ENCODE results near the gene TMEM132A. TPM values are rescaled to one million over a fixed set of nuclear protein-coding genes. Genes with fewer than 3 reads are reported as not detected.

TMEM132A gene
- total and polyA plus RNA-seq, 2 of the 13 experiments (the other 11 are each of a cell fraction or from before 2014, with no cell fraction given), result 11.1 to 32.9 TPM

DNA sequence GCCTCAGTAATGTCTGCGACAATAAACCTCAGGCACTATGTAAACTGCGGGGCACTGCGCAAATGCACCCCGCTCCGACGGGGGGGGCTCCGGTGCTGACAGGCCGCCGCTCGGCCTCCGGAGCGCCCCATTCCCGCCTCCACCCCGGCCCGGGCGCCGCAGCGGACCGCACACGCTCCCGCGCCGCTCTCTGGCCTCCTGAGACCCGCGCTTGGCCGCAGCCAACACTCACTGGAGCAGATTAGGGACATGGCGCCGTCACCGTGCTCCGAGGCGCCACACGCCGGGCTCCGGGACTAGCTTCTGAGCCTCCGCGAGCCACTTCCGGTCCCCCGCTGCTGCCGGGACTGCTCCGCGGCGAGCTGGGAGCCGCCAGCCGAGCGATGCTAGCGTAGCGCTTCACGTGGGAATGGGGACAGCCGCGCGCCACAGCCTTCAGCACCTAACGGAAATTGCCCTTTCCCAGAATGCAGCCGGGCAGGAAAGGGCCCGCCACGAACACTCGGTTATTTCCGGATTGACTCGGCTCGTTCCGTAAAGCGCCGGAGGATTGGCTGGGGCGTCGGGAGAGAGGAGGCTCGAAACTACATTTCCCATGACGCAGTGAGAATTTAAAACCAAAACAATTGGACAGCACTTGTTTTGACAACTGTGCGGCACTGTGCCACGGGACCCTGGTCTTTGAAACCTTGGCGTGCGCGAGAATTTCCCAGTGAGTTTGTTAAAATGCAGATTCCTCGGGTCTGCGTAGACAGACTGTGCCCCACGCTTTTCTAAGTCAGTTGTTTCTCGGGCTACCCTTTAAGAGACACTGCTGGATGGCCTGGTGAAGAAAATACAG lies 17.9 kb upstream of the TMEM132A start, which contains the start of gene PRPF19 (continued):
- 0 out of 2 replicates have a peak, but pooled peaks have one; percentile 10 for TF ChIP-seq RARA (CRISPR knock-in tag; IDR thresholded peaks at IDR 0.05)
- TF ChIP-seq ZSCAN29 (CRISPR knock-in tag; conservative IDR thresholded peaks at IDR 0.05), result peak; percentile 100
- peak; percentile 30 for TF ChIP-seq AGO1 (IDR thresholded peaks at IDR 0.05; ENCODE audit: low read depth, low read length, poor library complexity, severe bottlenecking)
- TF ChIP-seq ZNF720 (CRISPR knock-in tag; IDR thresholded peaks at IDR 0.05), result no peak
- TF ChIP-seq ZBTB1 (CRISPR knock-in tag; IDR thresholded peaks at IDR 0.05; ENCODE audit: borderline replicate concordance), result 0 out of 2 replicates have a peak, but pooled peaks have one; percentile 30
- TF ChIP-seq, protein P1, sequence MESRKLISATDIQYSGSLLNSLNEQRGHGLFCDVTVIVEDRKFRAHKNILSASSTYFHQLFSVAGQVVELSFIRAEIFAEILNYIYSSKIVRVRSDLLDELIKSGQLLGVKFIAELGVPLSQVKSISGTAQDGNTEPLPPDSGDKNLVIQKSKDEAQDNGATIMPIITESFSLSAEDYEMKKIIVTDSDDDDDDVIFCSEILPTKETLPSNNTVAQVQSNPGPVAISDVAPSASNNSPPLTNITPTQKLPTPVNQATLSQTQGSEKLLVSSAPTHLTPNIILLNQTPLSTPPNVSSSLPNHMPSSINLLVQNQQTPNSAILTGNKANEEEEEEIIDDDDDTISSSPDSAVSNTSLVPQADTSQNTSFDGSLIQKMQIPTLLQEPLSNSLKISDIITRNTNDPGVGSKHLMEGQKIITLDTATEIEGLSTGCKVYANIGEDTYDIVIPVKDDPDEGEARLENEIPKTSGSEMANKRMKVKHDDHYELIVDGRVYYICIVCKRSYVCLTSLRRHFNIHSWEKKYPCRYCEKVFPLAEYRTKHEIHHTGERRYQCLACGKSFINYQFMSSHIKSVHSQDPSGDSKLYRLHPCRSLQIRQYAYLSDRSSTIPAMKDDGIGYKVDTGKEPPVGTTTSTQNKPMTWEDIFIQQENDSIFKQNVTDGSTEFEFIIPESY (CRISPR knock-in tag; IDR thresholded peaks at IDR 0.05), result 0 out of 2 replicates have a peak, but pooled peaks have one; percentile 39
- peak; percentile 45 for TF ChIP-seq ZEB1 (IDR thresholded peaks at IDR 0.05; ENCODE audit: insufficient replicate concordance, low read depth)
- TF ChIP-seq KDM6A (CRISPR knock-in tag; IDR thresholded peaks at IDR 0.05; ENCODE audit: low read depth), result no peak
- TF ChIP-seq TBP (CRISPR knock-in tag; IDR thresholded peaks at IDR 0.05), result no peak
- peak; percentile 94 for TF ChIP-seq TBX2 (CRISPR knock-in tag; IDR thresholded peaks at IDR 0.05; ENCODE audit: borderline replicate concordance)
- TF ChIP-seq ZKSCAN5 (CRISPR knock-in tag; IDR thresholded peaks at IDR 0.05), result no peak
- no peak for TF ChIP-seq ZNF253 (CRISPR knock-in tag; IDR thresholded peaks at IDR 0.05; ENCODE audit: borderline replicate concordance)
- TF ChIP-seq TMF1 (CRISPR knock-in tag; IDR thresholded peaks at IDR 0.05; ENCODE audit: low read depth), result peak; percentile 72; the same call in 1 of the 2 replicates
- TF ChIP-seq ZSCAN25 (CRISPR knock-in tag; IDR thresholded peaks at IDR 0.05), result peak; percentile 65; the same call in 1 of the 2 replicates
- peak; percentile 72; the same call in 1 of the 2 replicates for TF ChIP-seq SNAPC2 (CRISPR knock-in tag; IDR thresholded peaks at IDR 0.05)
- no peak for TF ChIP-seq REXO4 (CRISPR knock-in tag; IDR thresholded peaks at IDR 0.05; ENCODE audit: borderline replicate concordance)
- TF ChIP-seq ZNF644 (CRISPR knock-in tag; IDR thresholded peaks at IDR 0.05; ENCODE audit: low read depth), result no peak
- TF ChIP-seq, protein P2, sequence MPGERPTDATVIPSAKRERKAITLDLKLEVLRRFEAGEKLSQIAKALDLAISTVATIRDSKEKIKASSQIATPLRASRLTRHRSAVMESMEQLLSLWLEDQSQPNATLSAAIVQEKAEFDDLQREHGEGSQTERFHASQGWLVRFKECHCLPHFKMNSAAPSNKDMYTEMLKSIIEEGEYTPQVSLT (CRISPR knock-in tag; IDR thresholded peaks at IDR 0.05; ENCODE audit: borderline replicate concordance, low read depth), result no peak
- no peak for TF ChIP-seq ATRX (CRISPR knock-in tag; IDR thresholded peaks at IDR 0.05; ENCODE audit: borderline replicate concordance)
- no peak for TF ChIP-seq FIP1L1 (IDR thresholded peaks at IDR 0.05; ENCODE audit: borderline replicate concordance, insufficient read depth, low read depth, low read length)
- 0 out of 2 replicates have a peak, but pooled peaks have one; percentile 69 for TF ChIP-seq GLI4 (CRISPR knock-in tag; IDR thresholded peaks at IDR 0.05; ENCODE audit: borderline replicate concordance)
- no peak for TF ChIP-seq ZSCAN12 (CRISPR knock-in tag; IDR thresholded peaks at IDR 0.05)
- no peak for TF ChIP-seq THYN1 (CRISPR knock-in tag; IDR thresholded peaks at IDR 0.05; ENCODE audit: borderline replicate concordance, low read depth)
- no peak for TF ChIP-seq CHD4 (IDR thresholded peaks at IDR 0.05; ENCODE audit: borderline replicate concordance, low read length)
- peak; percentile 84; the same call in 1 of the 2 replicates for TF ChIP-seq ZSCAN31 (CRISPR knock-in tag; IDR thresholded peaks at IDR 0.05; ENCODE audit: low read depth)
- 0 out of 2 replicates have a peak, but pooled peaks have one; percentile 28 for TF ChIP-seq NFKBIZ (CRISPR knock-in tag; IDR thresholded peaks at IDR 0.05)
